Measurements from ENCODE around the gene TUBA8.

The TUBA8 gene

GRCh38 chr22:18078329-18079041 lies 32.1 kb upstream of the TUBA8 start:
- peak; percentile 35; the same call in 1 of the 2 replicates for TF ChIP-seq POLR2AphosphoS5 (IDR thresholded peaks at IDR 0.05; ENCODE audit: low read depth)
- no peak for TF ChIP-seq GABPA (IDR thresholded peaks at IDR 0.05; ENCODE audit: low read depth)
- TF ChIP-seq, protein P1, sequence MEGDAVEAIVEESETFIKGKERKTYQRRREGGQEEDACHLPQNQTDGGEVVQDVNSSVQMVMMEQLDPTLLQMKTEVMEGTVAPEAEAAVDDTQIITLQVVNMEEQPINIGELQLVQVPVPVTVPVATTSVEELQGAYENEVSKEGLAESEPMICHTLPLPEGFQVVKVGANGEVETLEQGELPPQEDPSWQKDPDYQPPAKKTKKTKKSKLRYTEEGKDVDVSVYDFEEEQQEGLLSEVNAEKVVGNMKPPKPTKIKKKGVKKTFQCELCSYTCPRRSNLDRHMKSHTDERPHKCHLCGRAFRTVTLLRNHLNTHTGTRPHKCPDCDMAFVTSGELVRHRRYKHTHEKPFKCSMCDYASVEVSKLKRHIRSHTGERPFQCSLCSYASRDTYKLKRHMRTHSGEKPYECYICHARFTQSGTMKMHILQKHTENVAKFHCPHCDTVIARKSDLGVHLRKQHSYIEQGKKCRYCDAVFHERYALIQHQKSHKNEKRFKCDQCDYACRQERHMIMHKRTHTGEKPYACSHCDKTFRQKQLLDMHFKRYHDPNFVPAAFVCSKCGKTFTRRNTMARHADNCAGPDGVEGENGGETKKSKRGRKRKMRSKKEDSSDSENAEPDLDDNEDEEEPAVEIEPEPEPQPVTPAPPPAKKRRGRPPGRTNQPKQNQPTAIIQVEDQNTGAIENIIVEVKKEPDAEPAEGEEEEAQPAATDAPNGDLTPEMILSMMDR (IDR thresholded peaks at IDR 0.05; ENCODE audit: insufficient read depth, low read length) = no peak
- TF ChIP-seq, protein P2, sequence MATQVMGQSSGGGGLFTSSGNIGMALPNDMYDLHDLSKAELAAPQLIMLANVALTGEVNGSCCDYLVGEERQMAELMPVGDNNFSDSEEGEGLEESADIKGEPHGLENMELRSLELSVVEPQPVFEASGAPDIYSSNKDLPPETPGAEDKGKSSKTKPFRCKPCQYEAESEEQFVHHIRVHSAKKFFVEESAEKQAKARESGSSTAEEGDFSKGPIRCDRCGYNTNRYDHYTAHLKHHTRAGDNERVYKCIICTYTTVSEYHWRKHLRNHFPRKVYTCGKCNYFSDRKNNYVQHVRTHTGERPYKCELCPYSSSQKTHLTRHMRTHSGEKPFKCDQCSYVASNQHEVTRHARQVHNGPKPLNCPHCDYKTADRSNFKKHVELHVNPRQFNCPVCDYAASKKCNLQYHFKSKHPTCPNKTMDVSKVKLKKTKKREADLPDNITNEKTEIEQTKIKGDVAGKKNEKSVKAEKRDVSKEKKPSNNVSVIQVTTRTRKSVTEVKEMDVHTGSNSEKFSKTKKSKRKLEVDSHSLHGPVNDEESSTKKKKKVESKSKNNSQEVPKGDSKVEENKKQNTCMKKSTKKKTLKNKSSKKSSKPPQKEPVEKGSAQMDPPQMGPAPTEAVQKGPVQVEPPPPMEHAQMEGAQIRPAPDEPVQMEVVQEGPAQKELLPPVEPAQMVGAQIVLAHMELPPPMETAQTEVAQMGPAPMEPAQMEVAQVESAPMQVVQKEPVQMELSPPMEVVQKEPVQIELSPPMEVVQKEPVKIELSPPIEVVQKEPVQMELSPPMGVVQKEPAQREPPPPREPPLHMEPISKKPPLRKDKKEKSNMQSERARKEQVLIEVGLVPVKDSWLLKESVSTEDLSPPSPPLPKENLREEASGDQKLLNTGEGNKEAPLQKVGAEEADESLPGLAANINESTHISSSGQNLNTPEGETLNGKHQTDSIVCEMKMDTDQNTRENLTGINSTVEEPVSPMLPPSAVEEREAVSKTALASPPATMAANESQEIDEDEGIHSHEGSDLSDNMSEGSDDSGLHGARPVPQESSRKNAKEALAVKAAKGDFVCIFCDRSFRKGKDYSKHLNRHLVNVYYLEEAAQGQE (IDR thresholded peaks at IDR 0.05; ENCODE audit: insufficient replicate concordance, low read depth) = no peak
- no peak for TF ChIP-seq SPI1 (IDR thresholded peaks at IDR 0.05; ENCODE audit: borderline replicate concordance, low read depth)
- Histone ChIP-seq H3K27me3 (ENCODE audit: insufficient read depth, poor library complexity, severe bottlenecking) (no peaks in the 10 kb centered on the region), H3K27ac (replicated peaks) (peak overlapping the region; percentile 88), H3K4me3 (replicated peaks; ENCODE audit: insufficient read depth, low read length) (peak overlapping the region; percentile 81)
- peak; percentile 49 to 53 for DNase-seq (ENCODE audit: low read depth in 1 of 2, low spot score in 1 of 2)

GRCh38 chr22:18079706-18080233 lies 30.8 kb upstream of the TUBA8 start:
- Histone ChIP-seq H3K27me3 (ENCODE audit: insufficient read depth, poor library complexity, severe bottlenecking) (no peaks in the 10 kb centered on the region), H3K4me3 (replicated peaks; ENCODE audit: insufficient read depth, low read length) (no peak overlapping the region), H3K27ac (replicated peaks) (no peak overlapping the region)
- DNase-seq (ENCODE audit: low read depth in 1 of 2, low spot score in 1 of 2) = no peak
- TF ChIP-seq SPI1 (IDR thresholded peaks at IDR 0.05; ENCODE audit: borderline replicate concordance, low read depth) (no peak), GABPA (IDR thresholded peaks at IDR 0.05; ENCODE audit: low read depth) (no peak)
- TF ChIP-seq, protein P1 (IDR thresholded peaks at IDR 0.05; ENCODE audit: insufficient read depth, low read length) = no peak

GRCh38 chr22:18081416-18081815 lies 29.2 kb upstream of the TUBA8 start:
- DNase-seq (ENCODE audit: low read depth in 1 of 2, low spot score in 1 of 2) = no peak
- no peaks in the 10 kb centered on the region for H3K27me3 ChIP-seq (ENCODE audit: insufficient read depth, poor library complexity, severe bottlenecking)
- H3K4me3 ChIP-seq (replicated peaks; ENCODE audit: insufficient read depth, low read length) = no peak overlapping the region
- no peak overlapping the region for H3K27ac ChIP-seq (replicated peaks)
- TF ChIP-seq GABPA (IDR thresholded peaks at IDR 0.05; ENCODE audit: low read depth) = no peak
- TF ChIP-seq, protein P1 (IDR thresholded peaks at IDR 0.05; ENCODE audit: insufficient read depth, low read length) = no peak
- no peak for TF ChIP-seq SPI1 (IDR thresholded peaks at IDR 0.05; ENCODE audit: borderline replicate concordance, low read depth)
- TF ChIP-seq, protein P2 (IDR thresholded peaks at IDR 0.05; ENCODE audit: insufficient replicate concordance, low read depth) = no peak
- no peak for TF ChIP-seq POLR2AphosphoS5 (IDR thresholded peaks at IDR 0.05; ENCODE audit: low read depth)
